ENCODE results near the gene CARD10. TPM values are rescaled to one million over a fixed set of nuclear protein-coding genes. Genes with fewer than 3 reads are reported as not detected.

The CARD10 gene
- total and polyA plus RNA-seq, 2 of the 13 experiments (the other 11 are each of a cell fraction or from before 2014, with no cell fraction given): 35.2 to 55.8 TPM

DNA sequence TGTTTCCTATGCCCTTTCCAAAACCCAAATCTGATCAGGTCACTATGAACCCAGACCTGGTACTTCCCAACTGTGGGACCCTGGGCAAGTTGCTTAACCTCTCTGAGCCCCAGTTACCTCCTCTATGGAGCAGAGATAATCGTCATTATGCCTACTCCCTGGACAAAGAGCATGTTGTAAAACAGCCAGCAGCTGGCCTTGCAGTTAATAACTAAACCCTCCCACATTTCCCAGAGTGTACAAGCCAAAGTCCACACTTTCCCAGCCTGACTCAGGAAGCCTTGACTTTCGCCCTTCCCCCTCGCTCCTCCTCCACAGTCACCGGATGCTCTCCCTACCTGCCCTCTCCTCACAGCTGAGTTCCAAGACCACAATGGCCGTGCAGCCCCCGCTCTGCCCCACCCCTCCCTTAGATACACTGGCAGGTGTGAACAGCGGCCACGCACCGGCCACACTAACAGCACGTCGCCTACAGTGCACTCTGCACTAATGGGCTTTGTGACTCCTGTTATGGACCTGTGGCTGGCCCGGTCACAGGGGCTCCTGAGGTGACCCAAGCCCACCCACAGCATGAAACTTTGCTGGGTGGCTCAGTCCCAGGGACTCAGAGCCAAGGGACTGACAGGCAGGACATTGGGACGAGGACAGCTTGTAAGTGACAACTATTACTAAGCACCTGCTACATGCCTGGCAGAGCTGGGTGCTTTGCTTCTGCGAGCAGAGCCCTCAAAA, 17.4 kb downstream of the CARD10 start (continued):
- TF ChIP-seq GRHL1 (CRISPR knock-in tag; conservative IDR thresholded peaks at IDR 0.05) (no peak), THAP11 (CRISPR knock-in tag; IDR thresholded peaks at IDR 0.05) (peak; percentile 84), ATF7-NPFF (CRISPR knock-in tag; IDR thresholded peaks at IDR 0.05; ENCODE audit: low read depth) (no peak; the same call in 1 of the 2 replicates), ZFP36 (IDR thresholded peaks at IDR 0.05; ENCODE audit: borderline replicate concordance, low read depth, low read length, partially characterized antibody) (peak; percentile 96), ZNF660 (CRISPR knock-in tag; IDR thresholded peaks at IDR 0.05; ENCODE audit: borderline replicate concordance, low read depth) (peak; percentile 90; the same call in 1 of the 2 replicates), KDM1A (CRISPR knock-in tag; IDR thresholded peaks at IDR 0.05) (peak; percentile 3; the same call in 1 of the 2 replicates), KLF16 (CRISPR knock-in tag; IDR thresholded peaks at IDR 0.05) (peak in 1 of 2 experiments; percentile 89; a peak in 3 of 4 replicates), ZFY (CRISPR knock-in tag; IDR thresholded peaks at IDR 0.05) (no peak), PCBP1 (IDR thresholded peaks at IDR 0.05; ENCODE audit: borderline replicate concordance, low read depth, low read length) (no peak), ZNF574 (CRISPR knock-in tag; IDR thresholded peaks at IDR 0.05) (peak; percentile 82), ISL2 (CRISPR knock-in tag; IDR thresholded peaks at IDR 0.05) (peak; percentile 76), ZNF207 (IDR thresholded peaks at IDR 0.05; ENCODE audit: borderline replicate concordance) (no peak), NFIC (IDR thresholded peaks at IDR 0.05; ENCODE audit: low read length) (no peak; the same call in 1 of the 2 replicates), PCBP2 (optimal IDR thresholded peaks at IDR 0.05; ENCODE audit: low read depth, low read length, poor library complexity, severe bottlenecking) (no peak), SOX13 (IDR thresholded peaks at IDR 0.05) (peak; percentile 98), SOX13 (CRISPR knock-in tag; conservative IDR thresholded peaks at IDR 0.05 in 1 of 2, IDR thresholded peaks at IDR 0.05 in 1 of 2) (peak in 1 of 2 experiments; percentile 99; a peak in 2 of 4 replicates), SNAPC2 (CRISPR knock-in tag; IDR thresholded peaks at IDR 0.05) (peak; percentile 89), TFDP1 (CRISPR knock-in tag; IDR thresholded peaks at IDR 0.05; ENCODE audit: borderline replicate concordance) (peak; percentile 93), ZNF616 (CRISPR knock-in tag; IDR thresholded peaks at IDR 0.05; ENCODE audit: low read depth) (peak; percentile 81; the same call in 1 of the 2 replicates)
- TF ChIP-seq, protein P1, sequence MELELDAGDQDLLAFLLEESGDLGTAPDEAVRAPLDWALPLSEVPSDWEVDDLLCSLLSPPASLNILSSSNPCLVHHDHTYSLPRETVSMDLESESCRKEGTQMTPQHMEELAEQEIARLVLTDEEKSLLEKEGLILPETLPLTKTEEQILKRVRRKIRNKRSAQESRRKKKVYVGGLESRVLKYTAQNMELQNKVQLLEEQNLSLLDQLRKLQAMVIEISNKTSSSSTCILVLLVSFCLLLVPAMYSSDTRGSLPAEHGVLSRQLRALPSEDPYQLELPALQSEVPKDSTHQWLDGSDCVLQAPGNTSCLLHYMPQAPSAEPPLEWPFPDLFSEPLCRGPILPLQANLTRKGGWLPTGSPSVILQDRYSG (CRISPR knock-in tag; IDR thresholded peaks at IDR 0.05): 0 out of 2 replicates have a peak, but pooled peaks have one; percentile 43
- TF ChIP-seq, protein P2, sequence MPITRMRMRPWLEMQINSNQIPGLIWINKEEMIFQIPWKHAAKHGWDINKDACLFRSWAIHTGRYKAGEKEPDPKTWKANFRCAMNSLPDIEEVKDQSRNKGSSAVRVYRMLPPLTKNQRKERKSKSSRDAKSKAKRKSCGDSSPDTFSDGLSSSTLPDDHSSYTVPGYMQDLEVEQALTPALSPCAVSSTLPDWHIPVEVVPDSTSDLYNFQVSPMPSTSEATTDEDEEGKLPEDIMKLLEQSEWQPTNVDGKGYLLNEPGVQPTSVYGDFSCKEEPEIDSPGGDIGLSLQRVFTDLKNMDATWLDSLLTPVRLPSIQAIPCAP (CRISPR knock-in tag; IDR thresholded peaks at IDR 0.05; ENCODE audit: low read depth): peak; percentile 93

Measured in HepG2 (cell line).